Trophoblast cell (in vitro differentiated cells and primary cell): Measurements from ENCODE around the gene TMEM150C.
"Not testable (repeated sequence)": the region's sequence is repeated elsewhere in the genome, so short reads cannot be mapped to it uniquely, and the experiment has no call there.

Experiments used
- DNase-seq, 2 donors: peaks; one replicate each; pipeline ENCODE4 v3.0.0-alpha.2; 2016
- H2AFZ ChIP-seq: 2 replicates; pipeline ENCODE4 v1.6.1; 2013; ENCODE audit warnings: low read length, moderate library complexity, mild to moderate bottlenecking; ENCODE audit not compliant: insufficient read depth, poor library complexity
- H2AK5ac ChIP-seq: 2 replicates; pipeline ENCODE4 v1.6.1; 2013; ENCODE audit warnings: mild to moderate bottlenecking, low read length
- H2BK120ac ChIP-seq: 2 replicates; pipeline ENCODE4 v1.6.1; 2013; ENCODE audit warnings: low read length, mild to moderate bottlenecking, moderate library complexity; ENCODE audit not compliant: insufficient read depth, poor library complexity
- H2BK12ac ChIP-seq: 2 replicates; pipeline ENCODE4 v1.6.1; 2013; ENCODE audit warnings: mild to moderate bottlenecking, low read length, moderate library complexity
- H2BK5ac ChIP-seq: 2 replicates; pipeline ENCODE4 v1.6.1; 2013; ENCODE audit warnings: low read length, low read depth, moderate library complexity, mild to moderate bottlenecking; ENCODE audit not compliant: poor library complexity
- H3K14ac ChIP-seq: 2 replicates; pipeline ENCODE4 v1.6.1; 2013; ENCODE audit warnings: mild to moderate bottlenecking, low read length
- H3K18ac ChIP-seq: 2 replicates; pipeline ENCODE4 v1.6.1; 2013; ENCODE audit warnings: mild to moderate bottlenecking, low read length
- H3K23ac ChIP-seq: 2 replicates; pipeline ENCODE4 v1.6.1; 2013; ENCODE audit warnings: low read length
- H3K27ac ChIP-seq: 2 replicates; pipeline ENCODE4 v1.5.1; 2013; ENCODE audit warnings: low read depth, mild to moderate bottlenecking, inconsistent platforms, low read length, moderate library complexity
- H3K27me3 ChIP-seq: 2 replicates; pipeline ENCODE4 v1.6.1; 2013; ENCODE audit warnings: inconsistent platforms, mild to moderate bottlenecking, low read length, moderate library complexity; ENCODE audit not compliant: insufficient read depth
- H3K36me3 ChIP-seq, 2 experiments: 1 replicate in 1 of 2; 2 replicates in 1 of 2; pipeline ENCODE4 v1.6.1; 2013; ENCODE audit warnings: low read length in 2 of 2, mild to moderate bottlenecking in 2 of 2, moderate library complexity in 1 of 2; ENCODE audit not compliant: insufficient read depth in 2 of 2, control insufficient read depth in 1 of 2
- H3K4ac ChIP-seq: 2 replicates; pipeline ENCODE4 v1.6.1; 2013; ENCODE audit warnings: low read depth, mild to moderate bottlenecking, low read length, moderate library complexity
- H3K4me1 ChIP-seq, 2 experiments: 1 replicate in 1 of 2; 2 replicates in 1 of 2; pipeline ENCODE4 v1.6.1; 2013; ENCODE audit warnings: low read length in 2 of 2, mild to moderate bottlenecking in 2 of 2, moderate library complexity in 1 of 2; ENCODE audit not compliant: insufficient read depth in 2 of 2, control insufficient read depth in 1 of 2
- H3K4me2 ChIP-seq: 2 replicates; pipeline ENCODE4 v1.6.1; 2013; ENCODE audit warnings: inconsistent platforms, mild to moderate bottlenecking, low read length, moderate library complexity
- H3K4me3 ChIP-seq: 2 replicates; pipeline ENCODE4 v1.5.1; 2013; ENCODE audit warnings: mild to moderate bottlenecking, low read depth, low read length, inconsistent platforms
- H3K79me1 ChIP-seq: one replicate; pipeline ENCODE4 v1.6.1; 2013; ENCODE audit warnings: low read length
- H3K79me2 ChIP-seq: 2 replicates; pipeline ENCODE4 v1.6.1; 2013; ENCODE audit warnings: low read length, mild to moderate bottlenecking; ENCODE audit not compliant: control insufficient read depth, insufficient read depth, poor library complexity
- H3K9ac ChIP-seq: 2 replicates; pipeline ENCODE4 v1.6.1; 2013; ENCODE audit warnings: mild to moderate bottlenecking, low read length
- H3K9me3 ChIP-seq: 2 replicates; pipeline ENCODE4 v1.6.1; 2013; ENCODE audit warnings: low read depth, mild to moderate bottlenecking, control low read depth, inconsistent platforms, low read length; ENCODE audit not compliant: insufficient read depth
- H4K12ac ChIP-seq: 2 replicates; pipeline ENCODE4 v1.6.1; 2013; ENCODE audit warnings: low read depth, mild to moderate bottlenecking, low read length, moderate library complexity
- H4K8ac ChIP-seq: 2 replicates; pipeline ENCODE4 v1.6.1; 2013; ENCODE audit warnings: low read depth, mild to moderate bottlenecking, low read length, moderate library complexity
- H4K91ac ChIP-seq: one replicate; pipeline ENCODE4 v1.6.1; 2013; ENCODE audit warnings: low read depth, mild to moderate bottlenecking, low read length, moderate library complexity
- WGBS: extraction: QIAGEN DNeasy Blood & Tissue Kit; methylation state at CpG from one replicate; pipeline ENCODE4 v1.1.7; 2013; ENCODE audit warnings: missing lambda C conversion rate; ENCODE audit not compliant: insufficient read length, insufficient coverage; ENCODE audit errors: extremely low coverage; 5-methylcytosine and 5-hydroxymethylcytosine counted together

TMEM150C gene

GRCh38 chr4:82481506-82481840 lies 80.3 kb downstream of the TMEM150C start:
- peaks cover 9% of the 10 kb centered on the region in 2 experiments for H3K4me1 ChIP-seq
- H4K91ac ChIP-seq = peak overlapping the region; percentile 93
- no peak overlapping the region for H3K4me2 ChIP-seq
- H2BK120ac ChIP-seq = peak overlapping the region; percentile 81
- no peak overlapping the region for H3K23ac ChIP-seq
- H3K4ac ChIP-seq = no peak overlapping the region
- H4K8ac ChIP-seq = no peak overlapping the region
- no peak overlapping the region for H3K4me3 ChIP-seq
- no peak overlapping the region for H3K27ac ChIP-seq
- no peak overlapping the region for H3K9ac ChIP-seq
- peak overlapping the region; percentile 79 for H3K14ac ChIP-seq
- no peak overlapping the region for H2AFZ ChIP-seq
- peak overlapping the region; percentile 90 for H2AK5ac ChIP-seq
- no CpG with 5 or more reads among the region's 6 CpGs for WGBS
- no peaks in the 10 kb centered on the region for H3K27me3 ChIP-seq
- peak overlapping the region; percentile 69 for H2BK5ac ChIP-seq
- no peaks in the 10 kb centered on the region for H3K36me3 ChIP-seq
- H3K9me3 ChIP-seq = peaks cover 2% of the 10 kb centered on the region
- H3K79me1 ChIP-seq = peaks cover 15% of the 10 kb centered on the region
- H3K79me2 ChIP-seq = no peaks in the 10 kb centered on the region
- DNase-seq = peak; percentile 26 to 56
- peak overlapping the region; percentile 100 for H2BK12ac ChIP-seq
- H3K18ac ChIP-seq = peak overlapping the region; percentile 68
- peak overlapping the region; percentile 38 for H4K12ac ChIP-seq

- Histone ChIP-seq H3K4me3 (no peak overlapping the region), H3K4me1 (peaks cover 9% of the 10 kb centered on the region in 2 experiments), H3K27ac (no peak overlapping the region), H3K4ac (no peak overlapping the region), H2AFZ (no peak overlapping the region), H2BK5ac (peak overlapping the region; percentile 69), H3K9me3 (peaks cover 2% of the 10 kb centered on the region), H4K8ac (no peak overlapping the region), H3K79me2 (no peaks in the 10 kb centered on the region), H4K12ac (peak overlapping the region; percentile 38), H2AK5ac (peak overlapping the region; percentile 90), H3K79me1 (peaks cover 15% of the 10 kb centered on the region), H3K27me3 (no peaks in the 10 kb centered on the region), H3K18ac (peak overlapping the region; percentile 68), H4K91ac (peak overlapping the region; percentile 93), H2BK120ac (peak overlapping the region; percentile 81), H3K14ac (peak overlapping the region; percentile 79), H2BK12ac (peak overlapping the region; percentile 100), H3K4me2 (peak overlapping the region; percentile 24), H3K9ac (no peak overlapping the region), H3K36me3 (no peaks in the 10 kb centered on the region), H3K23ac (no peak overlapping the region)
- peak; percentile 48 to 83 for DNase-seq
- no CpG with 5 or more reads among the region's 10 CpGs for WGBS
These were observed 80.8 kb downstream of the TMEM150C start for GRCh38 chr4:82480771-82481505.

- Histone ChIP-seq H4K91ac (peak overlapping the region; percentile 58), H3K27ac (no peak overlapping the region), H3K23ac (no peak overlapping the region), H3K18ac (no peak overlapping the region), H3K9ac (no peak overlapping the region), H2BK5ac (no peak overlapping the region), H3K4me3 (no peak overlapping the region), H3K4me2 (no peak overlapping the region), H4K8ac (no peak overlapping the region), H3K4me1 (peaks cover 9% of the 10 kb centered on the region in 2 experiments), H2BK120ac (peak overlapping the region; percentile 88), H2AK5ac (peak overlapping the region; percentile 79), H3K79me1 (peaks cover 15% of the 10 kb centered on the region), H3K27me3 (no peaks in the 10 kb centered on the region), H3K36me3 (no peaks in the 10 kb centered on the region), H3K9me3 (peaks cover 2% of the 10 kb centered on the region), H3K4ac (no peak overlapping the region), H2AFZ (no peak overlapping the region), H4K12ac (no peak overlapping the region), H3K79me2 (no peaks in the 10 kb centered on the region), H2BK12ac (peak overlapping the region; percentile 56), H3K14ac (peak overlapping the region; percentile 60)
- no peak for DNase-seq
- no CpG with 5 or more reads among the region's 14 CpGs for WGBS
These were observed 82.2 kb downstream of the TMEM150C start for GRCh38 chr4:82479562-82479961.

GRCh38 chr4:82477469-82477868 lies 84.3 kb downstream of the TMEM150C start:
- peaks cover 9 to 11% of the 10 kb centered on the region in 2 experiments for H3K4me1 ChIP-seq
- H3K79me1 ChIP-seq = peaks cover 15% of the 10 kb centered on the region
- H3K18ac ChIP-seq, H3K27ac ChIP-seq, H3K23ac ChIP-seq, H3K4ac ChIP-seq, H3K4me3 ChIP-seq, H3K36me3 ChIP-seq, H3K79me2 ChIP-seq, H2BK12ac ChIP-seq, H2AFZ ChIP-seq, H2AK5ac ChIP-seq, H3K27me3 ChIP-seq, H2BK120ac ChIP-seq, H3K14ac ChIP-seq, H4K91ac ChIP-seq, H3K4me2 ChIP-seq, H3K9me3 ChIP-seq, H2BK5ac ChIP-seq, H3K9ac ChIP-seq, H4K8ac ChIP-seq, H4K12ac ChIP-seq: not testable (repeated sequence)
- DNase-seq = peak in 1 of 2 donors; percentile 24
- no CpG with 5 or more reads among the region's 9 CpGs for WGBS
